Activated CD4-positive, CD25-positive, alpha-beta regulatory T cell (primary cell): ENCODE measurements around the gene COL26A1.

Source experiments
- DNase-seq, 4 experiments: peaks; one replicate each; lab custom pipeline; 2025; lab: John Stamatoyannopoulos, UW

COL26A1 gene

DNA sequence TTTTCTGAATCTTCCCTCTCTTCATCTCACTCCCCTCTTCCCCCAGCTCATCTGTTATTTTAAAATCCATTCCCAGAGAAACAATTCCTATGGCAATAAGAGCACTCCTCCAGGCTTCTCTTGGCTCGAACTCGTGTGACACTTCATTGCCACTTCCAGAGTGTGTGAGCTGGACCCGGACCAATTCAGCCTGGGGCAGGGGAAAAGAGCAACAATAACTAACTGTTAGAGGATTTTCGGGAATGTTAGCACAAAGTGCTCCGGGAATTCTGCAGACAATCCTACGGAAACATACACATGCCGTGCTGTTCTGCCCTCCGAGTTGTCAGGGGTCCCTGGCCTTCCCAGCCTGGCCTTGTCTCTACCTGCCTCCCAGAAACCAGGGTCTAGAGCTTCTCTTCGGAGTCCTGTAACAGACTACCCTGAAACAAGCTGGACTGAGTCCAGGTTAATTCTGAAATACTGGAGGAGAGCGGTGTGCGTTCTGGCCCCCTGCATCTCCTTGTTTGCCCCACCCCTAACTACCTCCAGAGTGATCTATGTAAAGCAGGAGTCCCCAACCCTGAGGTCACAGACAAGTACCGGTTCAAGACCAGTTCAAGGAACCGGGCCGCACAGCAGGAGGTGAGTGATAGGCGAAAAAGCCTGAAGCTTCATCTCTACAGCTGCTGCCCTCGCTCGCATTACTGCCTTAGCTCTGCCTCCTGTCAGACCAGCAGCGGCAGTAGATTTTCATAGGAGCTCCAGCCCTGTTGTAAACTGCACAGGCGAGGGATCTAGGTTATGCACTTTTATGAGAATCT is 11.3 kb downstream of the COL26A1 start:
- DNase-seq: no peak

DNA sequence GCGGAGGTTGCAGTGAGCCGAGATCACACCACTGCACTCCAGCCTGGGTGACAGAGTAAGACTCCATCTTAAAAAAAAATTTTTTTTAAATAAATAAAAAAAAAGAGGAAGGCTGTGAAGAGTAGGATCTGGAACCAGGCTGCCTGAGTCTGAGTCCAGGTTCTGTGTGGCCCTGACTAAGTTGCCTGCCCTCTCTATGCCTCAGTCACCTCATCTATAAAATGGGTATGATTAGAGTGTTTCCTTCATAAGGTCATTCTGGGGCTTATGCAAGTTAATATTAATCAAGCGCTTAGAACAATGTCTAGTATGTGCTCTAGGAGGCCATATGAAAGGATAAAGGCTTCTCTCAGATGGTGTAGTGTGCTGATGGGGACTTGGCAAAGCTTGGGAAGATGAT is 12.3 kb downstream of the COL26A1 start:
- no peak for DNase-seq

DNA sequence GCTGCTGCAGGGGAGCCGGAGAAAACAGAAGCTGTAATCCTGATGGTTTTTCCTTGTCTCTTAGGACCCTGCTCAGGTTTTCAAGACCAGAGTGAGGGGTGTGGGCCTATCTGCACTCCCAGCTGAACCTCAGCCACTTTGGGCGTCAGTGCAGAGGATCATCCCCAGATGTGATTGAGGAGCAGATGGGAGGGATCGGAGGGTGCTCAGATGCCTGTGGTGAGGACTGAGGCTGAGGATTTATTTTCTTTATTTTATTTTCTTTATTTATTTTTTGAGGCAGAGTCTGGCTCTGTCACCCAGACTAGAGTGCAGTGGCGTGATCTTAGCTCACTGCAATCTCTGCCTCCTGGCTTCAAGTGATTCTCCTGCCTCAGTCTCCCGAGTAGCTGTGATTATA is 13.9 kb downstream of the COL26A1 start:
- DNase-seq: no peak

DNA sequence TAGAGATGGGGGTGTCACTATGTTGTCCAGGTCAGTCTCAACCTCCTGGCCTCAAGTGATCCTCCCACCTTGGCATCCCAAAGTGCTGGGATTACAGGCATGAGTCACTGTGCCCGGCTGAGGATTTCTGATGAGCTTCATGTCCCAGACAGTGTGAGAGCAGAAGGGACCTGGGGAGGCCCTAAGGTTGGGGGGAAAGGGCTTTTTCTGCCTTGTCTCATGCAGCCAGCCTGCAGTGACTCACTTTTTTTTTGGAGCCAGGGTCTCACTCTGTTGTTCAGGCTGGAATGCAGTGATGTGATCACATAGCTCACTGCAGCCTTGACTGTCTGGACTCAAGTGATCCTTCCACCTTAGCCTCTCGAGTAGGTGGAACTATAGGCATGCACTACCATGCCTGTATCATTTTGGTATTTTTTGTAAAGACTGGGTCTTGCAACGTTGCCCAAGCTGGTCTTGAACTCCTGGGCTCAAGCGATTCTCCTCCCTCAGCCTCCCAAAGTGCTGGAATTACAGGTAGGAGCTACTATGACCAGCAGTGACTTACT is 14.6 kb downstream of the COL26A1 start:
- DNase-seq: no peak

DNA sequence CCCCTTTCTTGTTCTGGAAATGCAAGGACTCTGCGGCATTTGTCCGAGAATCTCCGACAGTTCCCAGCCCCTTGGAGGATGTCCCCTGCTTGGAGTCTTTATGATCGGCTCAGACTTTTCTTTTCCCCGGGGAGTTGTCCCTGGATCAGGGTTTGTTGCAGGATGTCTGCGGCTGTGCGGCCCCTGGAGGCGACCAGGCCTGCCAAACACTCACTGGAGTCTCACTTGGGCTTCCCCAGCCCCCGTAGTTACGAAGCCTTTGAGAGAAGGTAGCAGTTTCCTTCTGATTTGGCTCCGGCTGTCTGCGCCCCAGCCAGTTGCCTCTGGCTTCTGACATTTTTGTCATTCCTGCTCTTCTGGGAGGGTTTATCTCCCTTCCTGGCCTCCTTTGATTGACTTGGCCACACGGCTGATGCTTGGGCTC is 16.1 kb downstream of the COL26A1 start:
- DNase-seq: no peak

DNA sequence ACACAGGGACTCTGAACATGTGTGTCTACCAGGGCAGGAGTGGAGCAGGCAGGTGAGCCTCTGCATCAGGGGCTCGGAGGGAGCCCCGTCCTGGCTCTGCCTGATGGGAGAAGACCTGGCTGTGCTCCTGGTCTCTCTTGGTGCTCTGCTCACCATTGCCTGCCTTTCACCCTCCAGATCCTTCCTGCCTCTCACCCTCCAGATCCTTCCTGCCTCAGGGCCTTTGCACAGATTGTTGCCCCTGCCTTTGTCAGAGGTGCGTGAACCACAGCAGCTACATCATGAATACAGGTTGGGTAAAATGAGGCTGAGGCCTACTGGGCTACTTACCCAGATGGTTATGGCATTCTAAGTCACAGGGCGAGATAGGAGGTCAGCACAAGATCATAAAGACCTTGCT is 16.6 kb downstream of the COL26A1 start:
- DNase-seq: no peak

DNA sequence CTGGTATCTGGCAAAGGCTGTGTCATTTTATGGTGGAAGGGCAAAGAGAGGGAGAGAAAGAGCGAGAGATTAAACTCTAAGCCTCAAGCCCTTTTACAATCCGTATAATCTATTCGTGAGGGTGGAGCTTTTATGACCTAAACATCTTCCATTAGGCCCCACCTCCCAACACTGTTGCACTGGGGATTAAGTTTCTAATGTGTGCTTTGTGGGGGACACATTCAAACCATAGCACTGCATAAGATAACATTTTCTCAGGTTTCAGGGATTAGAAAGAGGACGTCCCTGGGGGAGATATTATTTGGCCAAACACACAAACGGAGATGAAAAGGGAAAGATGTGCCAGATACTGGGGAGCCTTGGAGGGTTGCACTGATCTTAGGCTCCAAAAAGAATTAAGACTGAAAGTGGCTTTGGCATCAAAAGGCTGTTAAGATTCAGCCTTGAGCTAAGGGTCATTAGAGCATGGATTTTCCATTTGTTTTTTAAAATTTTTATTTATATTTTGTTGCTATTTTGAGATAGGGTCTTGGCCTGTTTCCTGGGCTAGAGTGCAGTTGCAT is 19.0 kb downstream of the COL26A1 start:
- no peak for DNase-seq

DNA sequence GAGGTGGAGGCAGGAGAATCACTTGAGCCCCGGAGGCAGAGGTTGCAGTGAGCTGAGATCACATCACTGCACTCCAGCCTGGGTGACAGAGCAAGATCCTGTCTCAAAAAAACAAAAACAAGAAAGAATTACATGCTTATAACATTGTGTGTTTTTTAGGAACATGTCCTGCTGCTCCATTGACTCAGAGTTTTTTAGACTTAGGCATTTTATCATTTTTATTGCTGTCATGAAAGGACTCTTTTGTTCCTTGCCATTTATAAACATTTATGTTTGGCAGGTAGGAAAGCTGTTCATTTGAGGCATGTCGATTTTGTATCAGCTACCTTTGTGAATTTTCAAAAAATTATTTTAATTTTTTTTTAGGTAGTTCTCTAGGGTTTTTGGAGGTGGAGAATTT is 20.3 kb downstream of the COL26A1 start:
- no peak for DNase-seq

DNA sequence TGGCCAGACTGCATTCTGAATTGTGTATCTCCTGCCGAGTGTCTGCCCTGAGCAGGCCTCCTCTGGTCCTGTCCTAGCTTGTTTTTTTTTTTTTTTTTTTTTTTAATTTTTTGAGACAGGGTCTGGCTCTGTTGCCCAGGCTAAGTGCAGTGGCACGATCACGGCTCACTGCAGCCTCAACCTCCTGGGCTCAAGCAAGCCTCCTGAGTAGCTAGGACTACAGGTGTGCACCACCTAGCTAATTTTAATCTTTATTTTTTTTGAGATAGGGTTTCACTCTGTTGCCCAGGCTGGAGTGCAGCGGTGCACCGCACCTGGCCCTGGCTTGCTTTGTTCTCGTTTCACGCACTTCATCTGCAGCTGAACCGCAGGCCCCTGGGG is 23.5 kb downstream of the COL26A1 start:
- no peak for DNase-seq

DNA sequence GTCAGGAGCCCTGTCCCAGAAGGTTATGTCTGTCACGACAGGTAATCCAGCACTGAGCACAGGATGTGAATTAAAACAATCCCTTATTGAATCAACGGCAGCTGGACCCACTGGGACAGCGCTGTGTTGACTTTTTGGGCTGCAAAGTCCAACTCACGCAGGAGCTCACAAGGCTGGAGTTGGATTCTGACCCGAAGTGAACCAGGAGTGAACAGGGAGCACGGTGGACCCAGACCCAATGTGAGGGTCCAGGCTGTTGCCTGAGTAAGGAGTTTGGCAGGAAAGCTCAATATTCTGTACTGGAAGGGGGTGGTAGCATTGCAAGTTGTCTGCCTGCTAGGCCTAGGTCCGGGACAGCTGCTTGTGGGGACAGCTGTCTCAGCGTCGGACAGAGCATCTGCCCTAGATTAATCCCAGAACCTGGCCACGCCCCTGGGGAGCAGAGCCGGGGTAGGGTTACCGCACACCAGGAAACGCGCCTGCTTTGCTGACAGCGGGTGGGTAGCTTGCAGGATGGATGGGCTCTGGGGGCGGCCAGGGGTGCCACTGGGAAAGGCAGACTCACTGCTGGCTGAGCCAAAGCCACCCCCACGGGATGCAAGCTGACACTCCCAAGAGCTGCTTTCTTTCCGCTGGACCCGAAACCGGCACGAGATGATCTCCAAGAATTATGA is 24.0 kb downstream of the COL26A1 start:
- no peak for DNase-seq

DNA sequence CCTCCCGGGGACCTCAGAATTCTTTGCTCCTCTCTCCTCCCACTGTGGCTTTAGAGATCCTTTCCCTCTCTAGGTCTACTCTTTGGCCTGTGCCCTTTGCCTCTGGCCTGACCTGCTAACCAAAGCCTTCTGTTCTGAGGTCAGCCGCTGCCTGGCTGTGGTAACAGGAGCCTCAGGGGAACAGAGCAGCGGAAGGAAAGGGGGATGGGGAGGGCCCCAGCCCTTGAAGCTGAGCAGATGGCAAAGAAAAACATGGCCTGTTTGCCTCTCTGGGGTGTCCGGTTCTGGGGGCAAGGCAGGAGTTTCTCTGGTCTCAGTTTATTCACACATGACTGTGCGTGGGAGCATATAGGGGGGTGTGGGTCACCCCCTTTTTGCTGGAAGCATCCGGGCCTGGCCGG is 28.2 kb downstream of the COL26A1 start:
- peak in 1 of 4 experiments; percentile 26 for DNase-seq

DNA sequence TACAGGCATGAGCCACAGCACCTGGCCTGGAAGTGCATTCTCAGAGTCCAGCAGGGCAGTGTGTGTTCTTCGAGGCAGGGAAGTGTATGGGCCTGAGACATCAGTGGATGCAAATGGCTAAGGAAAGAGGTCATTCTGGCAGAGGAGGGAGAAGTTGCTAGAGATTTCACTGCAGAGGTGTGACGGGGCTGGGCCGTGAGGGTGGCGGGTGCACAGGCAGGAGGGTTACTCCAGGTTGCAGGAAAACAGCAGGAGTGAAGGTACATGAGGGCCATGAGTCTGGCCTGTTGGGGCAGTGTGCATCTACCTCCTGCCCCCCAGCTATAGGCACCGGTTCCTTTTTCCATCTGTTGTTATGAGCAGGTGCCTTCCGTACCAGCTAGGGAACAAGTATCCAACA is 29.3 kb downstream of the COL26A1 start:
- no peak for DNase-seq

DNA sequence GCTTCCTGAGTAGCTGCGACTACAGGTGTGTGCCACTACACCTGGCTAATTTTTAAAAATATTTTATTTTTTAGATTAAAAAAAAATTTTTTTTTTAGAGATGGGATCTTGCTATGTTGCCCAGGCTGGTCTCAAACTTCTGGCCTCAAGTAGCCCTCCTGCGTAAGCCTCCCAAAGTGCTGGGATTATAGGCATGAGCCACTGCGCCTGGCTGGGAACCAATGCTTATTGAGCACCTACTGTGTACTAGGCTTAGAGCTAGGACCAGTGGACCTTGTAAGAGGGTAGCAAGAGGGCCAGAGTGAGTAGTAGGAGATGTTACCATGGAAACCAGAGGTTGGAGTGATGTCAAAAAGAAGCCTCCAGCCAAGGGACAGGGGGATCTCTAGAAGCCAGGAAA is 31.2 kb downstream of the COL26A1 start:
- no peak for DNase-seq

DNA sequence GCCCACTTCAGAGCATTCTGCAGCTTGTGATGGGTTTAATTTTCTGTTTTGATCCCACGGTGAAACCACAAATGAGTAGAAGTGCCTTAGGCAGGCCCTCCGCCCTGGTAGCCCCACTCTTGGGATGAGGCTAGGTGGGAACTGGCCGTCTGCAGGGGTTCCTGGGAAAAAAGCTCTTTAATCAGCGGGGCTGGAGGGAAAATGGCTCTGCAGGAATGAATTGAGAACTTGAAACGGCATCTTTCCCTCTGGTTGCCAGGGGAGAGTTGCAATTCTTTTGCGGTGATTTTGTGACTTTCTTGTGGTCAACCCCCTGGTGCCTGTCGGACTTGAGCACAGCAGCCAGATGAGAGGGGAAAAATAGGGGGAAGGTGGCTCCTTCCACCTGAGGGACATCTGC is 32.7 kb downstream of the COL26A1 start:
- DNase-seq: no peak

DNA sequence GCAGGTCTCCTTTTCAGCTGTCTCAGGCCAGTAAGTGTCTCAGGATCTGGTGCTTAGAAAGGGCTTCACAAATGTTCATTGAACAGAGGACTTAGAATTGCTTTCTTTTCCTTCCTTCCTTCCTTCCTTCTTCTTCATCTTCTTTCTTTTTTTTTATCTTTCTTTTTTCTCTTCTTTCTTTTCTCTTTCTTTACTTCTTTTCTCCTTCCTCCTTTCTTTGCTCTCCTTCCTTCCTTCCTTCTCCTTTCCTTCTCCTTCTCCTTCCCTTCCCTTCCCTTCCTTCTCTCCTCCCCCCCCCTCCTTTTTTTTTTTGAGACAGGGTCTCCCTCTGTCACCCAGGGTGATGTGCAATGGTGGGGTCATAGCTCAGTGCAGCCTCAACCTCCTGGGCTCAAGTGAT is 34.6 kb downstream of the COL26A1 start:
- no peak for DNase-seq

DNA sequence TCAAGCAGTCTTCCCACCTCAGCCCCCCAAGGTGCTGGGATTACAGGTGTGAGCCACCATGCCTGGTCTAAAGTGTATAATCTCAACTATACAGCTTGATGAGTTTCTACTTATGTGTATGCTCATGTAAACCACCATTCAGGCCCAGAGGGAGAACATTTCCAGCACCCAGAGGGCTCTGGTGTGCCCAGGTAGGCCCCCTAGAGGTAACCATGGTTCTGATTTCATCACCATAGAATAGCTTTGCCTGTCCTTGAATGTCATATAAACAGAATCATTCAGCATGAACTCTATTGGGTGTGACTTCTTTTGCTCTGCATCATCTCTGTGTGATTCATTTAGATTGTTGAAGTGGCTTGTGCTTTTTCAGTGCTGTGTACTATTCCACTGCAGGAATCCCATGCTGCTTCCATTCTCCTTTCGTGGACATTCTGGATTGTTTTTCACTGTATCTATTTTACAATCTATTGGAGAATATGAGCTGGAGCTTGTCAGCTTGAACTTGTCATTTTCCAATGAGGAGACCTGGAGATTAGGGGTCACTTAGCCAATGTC is 35.2 kb downstream of the COL26A1 start:
- no peak for DNase-seq

DNA sequence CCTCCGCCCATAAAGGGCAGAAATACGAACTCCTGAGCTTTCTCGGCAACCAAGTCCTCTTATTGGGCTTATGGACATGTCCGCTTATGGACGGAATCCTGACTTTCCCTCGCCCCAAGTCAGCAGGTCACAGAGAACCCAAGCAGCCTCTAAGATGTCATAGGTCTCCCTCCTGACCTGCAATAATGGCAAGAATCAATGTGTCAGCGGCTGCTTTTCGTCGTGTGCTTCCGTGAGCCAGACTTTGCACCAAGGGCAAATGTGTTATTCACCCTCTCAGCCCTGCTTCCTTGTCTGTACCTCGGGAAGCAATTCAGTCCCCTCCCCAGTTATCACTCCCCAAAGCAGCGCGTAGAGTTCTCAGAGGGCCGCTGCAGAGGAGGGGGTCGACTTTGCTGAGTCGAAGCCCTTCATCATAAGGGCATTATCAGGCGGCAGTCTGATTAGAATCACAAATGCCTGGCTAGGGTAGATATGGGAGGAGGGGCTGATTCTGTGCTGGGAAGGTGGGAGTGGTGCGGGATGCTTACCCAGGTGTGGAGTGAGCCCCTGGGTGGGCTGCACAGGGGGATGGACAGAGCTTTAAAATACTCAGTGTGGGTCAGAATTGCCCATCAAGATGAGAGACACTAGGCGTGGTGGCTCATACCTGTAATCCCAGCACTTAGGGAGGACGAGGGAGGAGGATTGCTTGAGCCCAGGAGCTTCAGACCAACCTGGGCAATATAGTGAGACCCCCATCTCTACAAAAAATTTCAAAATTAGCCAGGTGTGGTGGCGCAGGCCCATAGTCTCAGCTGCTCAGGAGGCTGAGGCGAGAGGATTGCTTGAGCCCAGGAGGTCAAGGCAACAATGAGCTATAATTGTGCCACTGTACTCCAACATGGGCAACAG is 36.0 kb downstream of the COL26A1 start:
- no peak for DNase-seq

DNA sequence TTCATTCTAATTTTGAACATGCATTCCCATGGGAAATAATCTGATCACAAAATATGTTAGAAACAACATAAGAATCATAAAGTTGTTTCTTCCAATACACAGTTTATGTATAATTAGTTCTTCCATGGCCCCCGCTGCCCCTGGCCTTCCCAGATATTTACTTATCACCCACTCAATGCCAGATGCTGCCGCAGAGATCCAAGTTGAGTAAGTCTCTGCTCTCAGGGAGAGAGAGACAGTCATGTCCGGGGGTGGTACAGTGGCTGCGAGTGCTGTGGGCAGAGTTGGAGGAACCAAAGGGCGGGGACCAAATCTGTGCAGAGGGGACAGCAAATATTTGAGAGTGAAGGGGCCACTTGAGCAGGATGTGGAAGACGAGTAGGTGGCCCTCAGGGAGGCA is 37.1 kb downstream of the COL26A1 start:
- DNase-seq: no peak

DNA sequence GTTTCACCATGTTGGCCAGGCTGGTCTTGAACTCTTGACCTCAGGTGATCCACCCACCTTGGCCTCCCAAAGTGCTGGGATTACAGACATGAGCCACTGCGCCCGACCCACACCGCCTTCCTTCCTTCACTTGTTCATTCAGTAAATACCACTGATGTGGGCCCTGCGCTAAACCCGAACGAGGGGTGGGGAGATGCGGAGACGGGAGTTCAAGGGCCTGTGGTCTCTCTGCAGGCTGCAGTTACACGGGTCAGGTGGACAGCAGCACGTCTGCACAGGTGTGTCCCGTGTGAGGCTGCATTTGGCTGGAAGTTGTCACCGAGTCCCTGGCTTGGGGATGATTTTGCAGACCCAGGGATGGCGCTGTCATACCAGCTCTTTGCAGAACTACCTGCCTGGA is 38.1 kb downstream of the COL26A1 start:
- DNase-seq: no peak

DNA sequence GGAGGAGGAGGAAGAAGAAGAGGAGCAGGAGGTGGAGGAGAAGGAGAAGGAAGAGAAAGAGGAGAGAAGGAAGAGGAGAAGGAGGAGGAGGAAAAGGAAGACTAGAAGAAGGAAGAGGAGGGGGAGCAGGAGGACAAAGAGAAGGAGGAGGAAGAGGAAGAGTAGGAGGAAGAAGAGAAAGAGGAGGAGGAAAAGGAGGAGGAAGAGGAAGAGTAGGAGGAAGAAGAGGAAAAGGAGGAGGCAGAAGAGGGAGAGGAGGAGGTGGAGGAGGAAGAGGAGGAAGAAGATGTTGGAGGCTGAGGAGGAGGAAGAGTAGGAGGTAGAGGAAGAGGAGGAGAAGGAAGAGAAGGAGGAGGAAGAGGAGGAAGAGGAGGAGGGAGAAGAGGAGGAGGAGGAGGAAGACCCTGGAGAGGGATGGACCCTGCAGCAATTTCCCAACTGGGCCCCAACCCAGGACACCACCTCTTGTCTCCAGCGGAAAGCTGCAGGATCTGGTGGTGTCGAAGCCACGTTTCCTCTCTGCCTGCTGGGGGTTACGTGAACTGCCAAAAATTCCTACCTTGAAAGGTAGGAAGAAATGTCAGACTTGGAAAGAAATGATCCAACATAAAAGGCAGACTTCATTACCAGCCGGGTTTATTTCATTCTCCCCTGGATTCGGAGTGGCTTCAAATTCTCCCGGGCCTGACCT is 38.9 kb downstream of the COL26A1 start:
- DNase-seq: no peak

DNA sequence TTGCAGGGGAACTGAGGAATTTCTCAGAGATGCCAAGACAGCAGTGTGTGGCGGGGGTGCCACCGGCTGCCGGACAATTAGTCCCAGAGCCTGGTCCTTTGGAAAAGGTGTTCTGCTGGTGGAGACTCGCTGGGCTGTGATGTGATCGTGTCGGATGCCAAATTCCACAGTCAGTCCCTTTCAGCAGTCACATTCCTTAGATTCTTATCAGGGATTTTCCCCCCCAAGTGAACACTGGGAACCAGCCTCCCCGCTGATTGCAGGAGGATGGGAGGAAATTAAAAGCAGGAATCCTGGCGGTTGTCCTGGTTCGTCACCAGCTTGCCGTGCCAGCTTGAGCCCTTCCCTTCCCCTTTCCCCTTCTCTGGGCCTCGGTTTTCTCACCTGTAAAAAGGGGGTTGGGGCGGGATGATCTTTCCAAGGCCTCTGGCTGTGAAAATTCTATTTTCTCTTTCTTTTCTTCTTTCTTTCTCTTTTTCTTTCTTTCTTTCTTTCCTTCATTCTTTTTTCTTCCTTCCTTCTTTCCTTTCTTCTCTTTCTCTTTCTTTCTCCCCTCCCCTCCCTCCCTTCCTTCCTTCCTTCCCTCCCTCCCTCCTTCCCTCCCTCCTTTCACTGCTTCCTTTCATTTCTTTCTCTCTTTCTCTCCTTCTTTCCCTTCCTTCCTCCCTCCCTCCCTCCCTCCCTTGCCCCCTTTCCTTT is 39.6 kb downstream of the COL26A1 start:
- no peak for DNase-seq
